HTERT RPE-1 (cell line): Measurements from ENCODE around the gene FGFBP2.
"Not testable (repeated sequence)": the region's sequence is repeated elsewhere in the genome, so short reads cannot be mapped to it uniquely, and the experiment has no call there.

Experiments used
- in situ Hi-C: fragments of 300-500 bp; cut with MboI; formaldehyde crosslinking; loops from 4 replicates; pipeline ENCODE4 v1.14.3; 2020; ENCODE audit warnings: low sequenced_read_pairs

FGFBP2 gene

DNA sequence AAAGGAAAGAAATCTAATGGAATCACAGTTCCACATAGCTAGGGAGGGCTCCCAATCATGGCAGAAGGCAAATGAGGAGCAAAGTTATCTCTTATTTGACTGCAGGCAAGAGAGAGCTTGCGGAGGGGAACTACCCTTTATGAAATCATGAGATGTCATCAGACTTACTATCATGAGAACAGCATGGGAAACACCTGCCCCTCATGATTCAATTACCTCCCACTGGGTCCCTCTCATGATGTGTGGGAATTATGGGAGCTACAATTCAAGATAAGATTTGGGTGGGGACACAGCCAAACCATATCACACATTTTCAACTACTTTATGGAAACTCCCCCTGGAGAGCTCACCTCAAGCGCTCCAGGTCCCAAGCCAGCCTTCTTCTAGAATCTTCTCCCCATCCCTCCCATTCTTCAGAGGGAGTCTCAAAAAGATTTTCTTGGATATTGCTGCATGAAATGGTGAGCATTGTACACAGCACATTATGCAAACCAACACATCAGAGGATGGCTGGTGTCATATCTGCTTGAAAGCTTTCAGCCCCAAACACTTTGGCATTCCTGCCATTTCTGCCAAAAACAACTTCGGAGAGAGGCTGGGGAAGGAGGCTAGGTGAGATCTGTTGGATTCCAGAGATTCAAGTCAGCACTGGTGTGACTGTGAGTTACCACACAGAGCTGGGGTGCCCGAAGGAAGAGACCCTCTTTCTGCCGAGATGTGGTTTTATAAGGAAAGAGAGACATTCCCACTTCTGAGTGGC lies 31.3 kb downstream of the FGFBP2 start:
- in situ Hi-C loops, result no loop called here

GRCh38 chr4:15930314-15930713 lies 32.7 kb downstream of the FGFBP2 start:
- in situ Hi-C loops, result no loop called here

DNA sequence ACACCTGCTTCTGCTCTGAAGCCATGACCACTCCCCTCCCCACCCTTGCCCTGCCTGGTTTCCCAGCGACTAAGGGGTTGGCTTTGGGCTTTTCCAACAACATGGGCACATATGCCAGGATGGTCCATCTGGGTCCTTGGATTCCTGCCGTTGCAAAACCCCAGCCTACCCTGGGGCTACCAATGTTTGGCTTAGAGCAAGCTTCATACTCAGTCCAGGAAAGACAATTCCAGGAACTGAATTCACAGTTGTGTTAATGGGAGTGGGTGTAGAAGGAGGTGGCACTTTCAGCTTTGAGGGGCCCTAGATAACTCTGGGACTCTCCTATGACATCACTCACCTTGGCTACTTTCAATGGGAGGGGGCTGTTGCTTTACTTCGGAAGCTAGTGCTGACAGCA lies 33.4 kb downstream of the FGFBP2 start:
- in situ Hi-C loops, result no loop called here

- in situ Hi-C loops, result no loop called here
Measured at GRCh38 chr4:15928883-15929282, 34.1 kb downstream of the FGFBP2 start.

- in situ Hi-C loops, result no loop called here
Measured at GRCh38 chr4:15926486-15926885, 36.5 kb downstream of the FGFBP2 start.

- in situ Hi-C loops, result no loop called here
Measured at GRCh38 chr4:15925830-15926229, 37.1 kb downstream of the FGFBP2 start.

GRCh38 chr4:15921592-15921932 lies 41.4 kb downstream of the FGFBP2 start:
- in situ Hi-C loops, result no loop called here

- in situ Hi-C loops, result no loop called here
Measured at GRCh38 chr4:15920723-15921591, 42.0 kb downstream of the FGFBP2 start.

- in situ Hi-C loops, result no loop called here
Measured at GRCh38 chr4:15918484-15919129, 44.4 kb downstream of the FGFBP2 start.

- in situ Hi-C loops, result no loop called here
Measured at GRCh38 chr4:15917297-15917696, 45.7 kb downstream of the FGFBP2 start.

GRCh38 chr4:15916358-15916757 lies 46.6 kb downstream of the FGFBP2 start:
- in situ Hi-C loops, result not testable (repeated sequence)

DNA sequence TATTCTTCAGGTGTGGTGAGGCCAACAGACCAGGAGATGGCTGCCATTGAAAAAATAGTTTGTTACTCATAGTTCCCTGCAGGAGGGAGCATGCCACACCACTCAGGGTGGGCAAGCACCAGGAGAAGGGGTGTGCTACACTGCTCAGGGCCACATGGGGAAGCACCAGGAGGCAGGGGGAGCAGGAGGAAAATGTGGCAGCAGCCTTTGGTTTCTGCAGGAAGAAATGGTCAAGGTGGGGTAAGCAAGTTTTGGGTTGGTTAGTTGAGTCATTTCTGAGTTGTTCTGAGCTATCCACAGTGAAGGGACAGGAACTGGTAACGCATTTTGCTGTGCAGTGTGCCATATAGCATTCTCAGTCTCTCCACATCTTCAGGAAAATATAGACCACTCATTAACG lies 48.2 kb downstream of the FGFBP2 start:
- in situ Hi-C loops, result no loop called here

DNA sequence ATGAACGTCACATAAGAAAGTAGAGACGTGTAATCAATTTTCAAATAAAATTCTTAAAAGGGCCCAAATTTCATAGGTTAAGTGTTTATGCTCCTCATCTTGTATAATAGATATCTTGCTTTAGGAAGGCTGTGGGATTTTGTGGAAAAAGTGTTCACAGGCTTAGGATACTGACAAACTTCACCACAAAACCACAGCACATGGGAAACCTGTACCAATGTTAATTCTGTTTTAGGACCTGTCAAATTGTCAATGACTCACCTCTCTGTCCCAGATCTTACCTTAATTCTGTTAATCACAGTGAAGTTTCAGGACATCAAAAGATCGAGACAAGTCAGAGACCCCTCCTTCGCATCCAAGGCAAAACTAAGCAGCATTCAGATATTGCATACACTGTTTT lies 48.7 kb downstream of the FGFBP2 start:
- in situ Hi-C loops, result no loop called here

- in situ Hi-C loops, result no loop called here
Measured at GRCh38 chr4:15913631-15913970, 49.4 kb downstream of the FGFBP2 start.

GRCh38 chr4:15912961-15913630 lies 49.9 kb downstream of the FGFBP2 start:
- in situ Hi-C loops, result no loop called here

DNA sequence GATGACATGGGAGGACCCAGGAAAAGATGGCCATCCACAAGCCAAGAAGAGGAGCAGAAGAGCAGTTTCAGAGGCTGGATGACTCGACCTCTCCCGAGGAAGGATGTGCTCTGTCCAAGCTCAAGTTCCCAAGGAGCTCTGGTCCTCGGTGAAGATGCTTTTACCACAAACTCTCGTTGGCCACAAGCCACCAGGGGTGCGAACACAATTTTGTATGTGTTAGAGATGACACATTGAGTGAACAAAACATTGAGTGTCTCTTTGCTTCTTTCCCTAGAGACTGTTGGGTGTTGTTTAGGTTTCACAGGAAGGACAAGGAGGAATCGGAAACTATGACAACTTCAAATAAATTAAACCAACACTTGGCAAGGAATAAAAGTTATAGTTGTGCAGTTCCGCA lies 50.7 kb downstream of the FGFBP2 start:
- in situ Hi-C loops, result no loop called here
